Activated CD8-positive, alpha-beta memory T cell treated with anti-CD3 and anti-CD28 coated beads, Interleukin-2, amount 50 U/mL, for 1 hour (primary cell): ENCODE measurements around the gene FAM53B.

Source experiments
- DNase-seq: peaks from one replicate; pipeline ENCODE4 v3.0.0-alpha.2; 2020; ENCODE audit errors: extremely low read depth

The FAM53B gene

GRCh38 chr10:124742413-124743190, 1.6 kb downstream of the FAM53B start:
- no peak for DNase-seq

GRCh38 chr10:124741922-124742412, 2.2 kb downstream of the FAM53B start:
- no peak for DNase-seq

GRCh38 chr10:124741281-124741921, 2.8 kb downstream of the FAM53B start:
- DNase-seq, result no peak

- DNase-seq, result no peak
Measured at GRCh38 chr10:124740369-124741280, 3.6 kb downstream of the FAM53B start.

GRCh38 chr10:124739986-124740368, 4.2 kb downstream of the FAM53B start:
- DNase-seq, result no peak

GRCh38 chr10:124739119-124739921, 4.9 kb downstream of the FAM53B start:
- DNase-seq, result no peak

GRCh38 chr10:124738441-124738840, 5.7 kb downstream of the FAM53B start:
- no peak for DNase-seq

- no peak for DNase-seq
Measured at GRCh38 chr10:124737708-124738107, 6.5 kb downstream of the FAM53B start.

GRCh38 chr10:124737221-124737620, 7.0 kb downstream of the FAM53B start:
- no peak for DNase-seq

GRCh38 chr10:124736491-124737136, 7.6 kb downstream of the FAM53B start:
- DNase-seq, result no peak

GRCh38 chr10:124735491-124736286, 8.5 kb downstream of the FAM53B start:
- DNase-seq, result no peak

GRCh38 chr10:124734311-124735166, 9.6 kb downstream of the FAM53B start:
- DNase-seq, result no peak

GRCh38 chr10:124733571-124734245, 10.5 kb downstream of the FAM53B start:
- DNase-seq, result no peak

- no peak for DNase-seq
Measured at GRCh38 chr10:124732931-124733570, 11.1 kb downstream of the FAM53B start.

- no peak for DNase-seq
Measured at GRCh38 chr10:124731551-124731950, 12.6 kb downstream of the FAM53B start.

- DNase-seq, result no peak
Measured at GRCh38 chr10:124730790-124731189, 13.4 kb downstream of the FAM53B start.

- DNase-seq, result no peak
Measured at GRCh38 chr10:124728830-124729661, 15.1 kb downstream of the FAM53B start.
